Colon (tissue), 2 donors: ENCODE results near the gene MYO5C.

Source experiments
- FAIRE-seq: peaks from 2 replicates; lab custom pipeline; 2012; peaks lifted over from hg19 to GRCh38; lab: Jason Lieb, UNC
- donor health status: control.
- donor health status: control.

Gene MYO5C

DNA sequence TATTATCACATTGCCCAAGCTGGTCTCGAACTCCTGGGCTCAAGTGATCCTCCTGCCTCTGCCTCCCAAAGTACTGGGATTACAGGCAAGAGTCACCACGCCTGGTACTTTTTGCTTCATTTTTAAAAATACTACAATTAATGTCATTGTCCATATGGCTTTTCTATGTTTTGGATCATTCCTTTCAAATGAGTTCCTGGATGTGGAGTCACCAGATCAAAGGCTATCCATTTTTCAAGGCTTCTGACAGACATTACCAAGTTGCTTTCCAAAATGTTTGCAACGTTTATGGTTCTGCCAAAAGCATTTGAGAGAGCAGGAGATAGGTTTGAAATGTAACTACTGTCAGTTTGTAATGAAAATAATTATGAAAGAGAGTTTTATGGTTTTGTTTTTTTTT is 148.8 kb downstream of the MYO5C start:
- FAIRE-seq = no peak

DNA sequence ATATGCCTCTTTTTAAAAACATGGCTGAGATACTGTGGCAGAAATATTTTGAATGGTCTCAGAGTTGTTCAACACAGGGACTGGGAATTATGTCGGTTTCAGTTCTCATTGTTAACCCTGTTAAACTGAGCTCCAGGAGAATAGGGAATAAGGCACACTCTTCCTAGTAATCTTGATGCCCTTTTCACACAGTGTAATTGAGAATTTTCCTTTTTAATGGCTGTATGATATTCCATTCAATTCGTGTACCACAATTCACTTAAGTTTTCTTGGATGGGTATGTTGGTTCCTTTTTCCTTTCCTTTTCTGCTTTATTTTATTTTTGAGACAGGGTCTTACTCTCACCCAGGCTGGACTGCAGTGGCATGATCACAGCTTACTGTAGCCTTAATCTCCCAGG is 149.3 kb downstream of the MYO5C start:
- no peak for FAIRE-seq

- FAIRE-seq = no peak
Measured at GRCh38 chr15:52144656-52145178, 150.9 kb downstream of the MYO5C start.

DNA sequence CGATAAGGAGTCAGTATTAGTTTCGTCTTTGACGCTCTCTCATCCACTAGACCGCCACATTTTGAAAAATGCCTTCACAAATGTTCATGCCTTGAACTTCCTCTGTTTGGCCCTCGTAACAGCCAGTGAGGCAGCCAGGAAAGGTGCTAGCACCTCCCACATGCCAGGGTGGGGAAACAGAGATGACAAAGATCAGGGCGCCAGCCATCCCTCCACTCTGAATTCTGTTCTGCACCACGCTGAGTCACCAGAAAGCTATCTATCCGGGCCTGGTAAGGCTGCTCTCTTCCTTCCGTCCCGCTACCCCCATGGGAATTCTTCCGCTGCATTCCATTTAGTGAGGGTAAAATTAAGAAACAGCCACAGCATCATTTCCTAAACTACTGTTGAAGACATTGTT is 151.7 kb downstream of the MYO5C start:
- FAIRE-seq = no peak
